Body of pancreas (tissue), 4 donors: ENCODE results near the gene PAM16. TPM values are rescaled to one million over a fixed set of nuclear protein-coding genes. Genes with fewer than 3 reads are reported as not detected.

Experiments
- ATAC-seq: fragments of 150-250 bp; one replicate; pipeline ENCODE4 v1.9.1; 2016
- DNase-seq, 4 donors: peaks; one replicate each; pipeline ENCODE4 v3.0.0-alpha.2; 2019
- H3K27ac ChIP-seq, 4 donors: fragments of 200-600 bp; sonication (generic); 1 replicate in 3 of 4; 2 replicates in 1 of 4; pipeline versions ENCODE4 v1.5.1 to v1.6.1; 2016 to 2019; ENCODE audit warnings: mild to moderate bottlenecking in 1 of 4, mixed read lengths in 1 of 4, moderate library complexity in 1 of 4
- H3K27me3 ChIP-seq, 2 donors: fragments of 200-600 bp; sonication (generic); one replicate each; pipeline ENCODE4 v1.6.0; 2016; ENCODE audit warnings: mild to moderate bottlenecking in 1 of 2
- H3K36me3 ChIP-seq, 2 donors: fragments of 200-600 bp; sonication (generic); replicated peaks in 1 of 2; 2 replicates each; pipeline ENCODE4 v1.5.1; 2016; ENCODE audit warnings: low read depth in 2 of 2; ENCODE audit not compliant: insufficient read depth in 1 of 2
- H3K4me1 ChIP-seq: fragments of 200-600 bp; sonication (generic); one replicate; pipeline ENCODE4 v1.6.0; 2016
- H3K4me3 ChIP-seq, 2 donors: fragments of 200-600 bp; sonication (generic); 1 replicate in 1 of 2; 2 replicates in 1 of 2; pipeline ENCODE4 v1.5.1; 2016 to 2019
- H3K9me3 ChIP-seq, 3 donors: fragments of 200-600 bp; sonication (generic); 1 replicate in 2 of 3; 2 replicates in 1 of 3; pipeline ENCODE4 v1.5.1; 2016
- POLR2A ChIP-seq, 3 donors: fragments of 450-650 bp; IDR thresholded peaks; one replicate each; pipeline ENCODE4 v1.6.1; 2016; ENCODE audit warnings: antibody characterized with exemption in 3 of 3, mild to moderate bottlenecking in 2 of 3
- WGBS, 2 donors: methylation state at CpG; one replicate each; pipeline ENCODE4 v1.1.5; 2017; 5-methylcytosine and 5-hydroxymethylcytosine counted together
- intact Hi-C: fragments of 100-400 bp; cut with DNase I; formaldehyde crosslinking; loops from one replicate; pipeline ENCODE4 v1.15.1; 2023
- total RNA-seq, 2 donors: library from RNA; depleted of rRNA; stranded (reverse); fragments of >200 nt; gene quantifications; one replicate each; pipeline ENCODE4 v1.1.0, GENCODE V29; 2016
- TF ChIP-seq, protein P1 (sequence below), 7 experiments: fragments of 450-650 bp in 4 of 7; fragments of 200-600 bp in 3 of 7; sonication (generic) in 3 of 7; IDR thresholded peaks; one replicate each; pipeline ENCODE4 v1.5.1; 2016 to 2019; ENCODE audit warnings: antibody characterized with exemption in 7 of 7

The PAM16 gene
- total RNA-seq, 2 donors from 2014 or later, result 25.9 to 27.7 TPM

DNA sequence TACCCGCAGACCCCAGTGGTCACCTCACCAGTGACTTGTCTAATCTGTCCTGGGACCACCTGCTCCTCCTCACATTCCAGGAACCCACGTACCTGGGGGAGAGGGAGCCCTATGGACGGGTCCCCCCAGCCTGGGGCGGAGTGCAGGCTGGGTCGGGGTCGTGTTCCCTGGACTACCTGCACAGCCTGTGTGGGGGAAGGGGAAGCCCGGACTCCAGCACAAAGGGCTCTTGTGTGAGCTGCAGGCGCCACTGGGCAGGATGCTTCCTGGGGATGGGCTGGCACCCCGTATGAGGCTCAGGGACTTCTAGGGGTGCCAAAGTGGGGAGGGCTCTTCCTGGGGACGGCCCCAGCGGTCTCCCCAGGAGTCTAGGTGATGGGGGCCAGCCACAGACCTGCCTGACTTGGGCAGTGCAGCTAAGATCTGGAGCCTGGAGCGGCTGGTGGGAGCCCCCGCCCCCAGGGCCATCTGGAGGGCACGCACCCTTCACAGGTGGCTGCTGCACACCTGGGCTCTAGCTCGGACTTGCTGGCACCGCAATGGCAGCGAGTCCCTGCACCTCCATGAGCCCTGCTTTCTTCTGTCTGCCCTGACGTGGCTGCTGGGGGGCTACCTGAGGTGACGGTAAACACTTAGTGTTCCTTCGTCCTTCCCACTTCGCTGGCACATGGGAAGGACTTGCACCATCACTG lies 28.0 kb upstream of the PAM16 start:
- no peaks in the 10 kb centered on the region for H3K9me3 ChIP-seq
- 75 to 87% methylated on average over 4 to 18 of the region's 21 CpGs for whole genome bisulfite sequencing, 2 donors
- no peak for TF ChIP-seq POLR2A (IDR thresholded peaks at IDR 0.05)
- TF ChIP-seq, protein P1, sequence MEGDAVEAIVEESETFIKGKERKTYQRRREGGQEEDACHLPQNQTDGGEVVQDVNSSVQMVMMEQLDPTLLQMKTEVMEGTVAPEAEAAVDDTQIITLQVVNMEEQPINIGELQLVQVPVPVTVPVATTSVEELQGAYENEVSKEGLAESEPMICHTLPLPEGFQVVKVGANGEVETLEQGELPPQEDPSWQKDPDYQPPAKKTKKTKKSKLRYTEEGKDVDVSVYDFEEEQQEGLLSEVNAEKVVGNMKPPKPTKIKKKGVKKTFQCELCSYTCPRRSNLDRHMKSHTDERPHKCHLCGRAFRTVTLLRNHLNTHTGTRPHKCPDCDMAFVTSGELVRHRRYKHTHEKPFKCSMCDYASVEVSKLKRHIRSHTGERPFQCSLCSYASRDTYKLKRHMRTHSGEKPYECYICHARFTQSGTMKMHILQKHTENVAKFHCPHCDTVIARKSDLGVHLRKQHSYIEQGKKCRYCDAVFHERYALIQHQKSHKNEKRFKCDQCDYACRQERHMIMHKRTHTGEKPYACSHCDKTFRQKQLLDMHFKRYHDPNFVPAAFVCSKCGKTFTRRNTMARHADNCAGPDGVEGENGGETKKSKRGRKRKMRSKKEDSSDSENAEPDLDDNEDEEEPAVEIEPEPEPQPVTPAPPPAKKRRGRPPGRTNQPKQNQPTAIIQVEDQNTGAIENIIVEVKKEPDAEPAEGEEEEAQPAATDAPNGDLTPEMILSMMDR (IDR thresholded peaks at IDR 0.05), result no peak
- peak overlapping the region in 2 of 4 donors; percentile 8 to 89 for H3K27ac ChIP-seq
- H3K4me1 ChIP-seq, result peaks cover 46% of the 10 kb centered on the region
- intact Hi-C loops, result no loop called here
- peak in 1 of 4 donors; percentile 22 for DNase-seq
- peaks cover 0 to 8% of the 10 kb centered on the region in 2 donors for H3K36me3 ChIP-seq
- H3K27me3 ChIP-seq, result no peaks in the 10 kb centered on the region
- H3K4me3 ChIP-seq, result no peak overlapping the region
- no peak for ATAC-seq

DNA sequence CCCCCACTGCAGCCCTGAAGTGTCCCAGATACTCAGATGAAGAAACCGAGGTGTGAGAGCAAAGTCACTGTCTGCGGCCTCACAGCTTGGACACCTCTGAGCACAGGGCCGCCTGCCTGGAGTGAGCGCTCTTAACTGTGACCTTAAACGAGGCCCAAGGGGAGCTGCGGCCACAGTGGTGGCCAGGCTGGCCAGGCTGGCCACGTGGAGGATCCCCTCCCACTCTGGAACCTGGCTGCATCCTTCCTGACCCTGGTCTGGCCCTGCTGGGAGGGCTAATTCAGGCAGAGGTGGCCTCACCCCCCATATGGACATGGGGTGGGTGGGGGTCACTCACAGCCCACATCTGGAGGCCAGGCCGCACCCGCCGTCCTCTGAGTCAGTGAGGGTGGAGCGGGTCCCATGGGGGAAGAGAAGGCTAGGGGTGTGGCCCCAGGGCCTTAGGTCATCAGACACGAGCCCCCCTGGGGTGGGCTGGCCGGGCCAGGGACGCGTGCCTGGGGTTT lies 27.1 kb upstream of the PAM16 start:
- Histone ChIP-seq H3K4me3 (no peak overlapping the region), H3K27me3 (no peaks in the 10 kb centered on the region), H3K9me3 (no peaks in the 10 kb centered on the region), H3K36me3 (peaks cover 0 to 8% of the 10 kb centered on the region in 2 donors), H3K4me1 (peaks cover 55% of the 10 kb centered on the region), H3K27ac (peak overlapping the region; percentile 8 to 89 (median 44))
- peak in 1 of 4 donors; percentile 19 for DNase-seq
- ATAC-seq, result no peak
- 82% methylated on average over 15 of the region's 15 CpGs; no CpG with 5 or more reads in 1 of the 2 donors for WGBS, 2 donors
- intact Hi-C loops, result no loop called here
- TF ChIP-seq, protein P1 (IDR thresholded peaks at IDR 0.05), result no peak
- no peak for TF ChIP-seq POLR2A (IDR thresholded peaks at IDR 0.05)

DNA sequence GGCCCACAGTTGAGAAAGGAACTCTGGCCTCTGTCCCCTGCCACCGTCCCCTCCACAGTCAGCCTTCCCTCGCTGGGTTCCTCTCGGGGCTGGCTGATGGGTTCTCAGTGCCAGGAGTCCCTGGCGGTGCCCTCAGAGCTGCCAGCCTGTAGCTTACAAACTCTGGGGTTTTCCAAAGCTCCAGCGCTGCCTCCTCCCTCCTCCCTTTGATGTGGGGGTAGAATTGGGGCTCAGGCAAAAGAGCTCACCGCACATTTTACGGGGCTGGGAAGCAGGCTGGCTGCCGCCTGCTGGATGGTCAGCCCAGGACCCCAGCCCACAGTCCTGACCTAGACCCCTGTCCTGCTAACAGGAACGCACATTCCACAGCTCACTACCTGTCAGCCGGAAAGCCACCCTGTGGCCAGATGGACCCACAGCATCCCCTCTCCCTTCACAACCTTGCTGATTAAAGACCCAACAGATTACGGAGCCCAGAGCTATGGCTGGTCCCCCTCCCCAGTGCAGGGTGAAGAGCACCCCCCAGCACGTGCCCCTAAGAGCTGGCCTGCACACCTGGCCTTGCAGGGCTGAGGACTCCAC lies 26.5 kb upstream of the PAM16 start:
- Histone ChIP-seq H3K27me3 (no peaks in the 10 kb centered on the region), H3K4me3 (no peak overlapping the region), H3K27ac (peak overlapping the region in 3 of 4 donors; percentile 78 to 89 (median 85)), H3K36me3 (peaks cover 0 to 5% of the 10 kb centered on the region in 2 donors), H3K4me1 (peaks cover 61% of the 10 kb centered on the region), H3K9me3 (no peaks in the 10 kb centered on the region)
- 62 to 78% methylated on average over 8 to 12 of the region's 12 CpGs for WGBS, 2 donors
- DNase-seq (peak in 2 of 4 donors; percentile 38 to 45), ATAC-seq (no peak)
- intact Hi-C loops, result no loop called here
- TF ChIP-seq POLR2A (IDR thresholded peaks at IDR 0.05), result no peak
- TF ChIP-seq, protein P1 (IDR thresholded peaks at IDR 0.05), result peak in 2 of 7 experiments; percentile 11 to 27

DNA sequence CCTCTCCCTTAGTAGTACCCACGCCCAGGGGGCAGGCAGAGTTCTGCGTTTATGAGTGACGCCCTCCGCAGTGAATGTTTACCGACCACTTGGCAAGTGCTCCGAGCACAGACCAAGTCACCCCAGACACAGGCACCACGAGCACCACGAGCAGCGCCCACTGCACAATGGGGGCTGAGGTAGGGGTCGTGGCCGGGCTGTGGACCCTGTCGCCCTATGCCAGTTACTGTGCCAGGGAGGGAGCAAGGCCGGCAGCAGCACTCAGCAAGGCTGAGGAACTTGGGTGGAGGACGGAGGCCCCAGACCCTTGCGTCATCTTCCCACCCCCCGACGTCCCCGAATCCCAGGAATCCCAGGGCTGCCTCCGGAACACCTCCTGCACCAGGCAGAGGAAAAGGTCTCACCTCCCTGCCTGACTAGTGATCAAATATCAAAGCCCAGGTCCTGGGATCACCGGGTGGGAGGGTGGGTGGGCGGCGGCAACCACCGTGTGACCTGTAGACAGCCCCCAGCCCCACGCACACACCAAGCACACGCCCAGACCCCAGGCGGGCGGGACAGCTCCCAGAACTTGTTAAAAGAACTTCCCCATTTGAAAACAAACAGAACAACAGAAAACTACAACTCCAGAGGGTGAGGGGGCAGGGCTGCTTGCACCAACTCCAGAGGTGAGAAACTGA lies 25.9 kb upstream of the PAM16 start:
- DNase-seq, result peak in 1 of 4 donors; percentile 18
- Histone ChIP-seq H3K27me3 (no peaks in the 10 kb centered on the region), H3K9me3 (no peaks in the 10 kb centered on the region), H3K4me1 (peaks cover 67% of the 10 kb centered on the region), H3K36me3 (peaks cover 0 to 2% of the 10 kb centered on the region in 2 donors), H3K27ac (peak overlapping the region; percentile 78 to 89 (median 86)), H3K4me3 (no peak overlapping the region)
- intact Hi-C loops, result no loop called here
- TF ChIP-seq, protein P1 (IDR thresholded peaks at IDR 0.05), result no peak
- TF ChIP-seq POLR2A (IDR thresholded peaks at IDR 0.05), result no peak
- ATAC-seq, result no peak
- WGBS, 2 donors, result 78 to 90% methylated on average over 4 to 19 of the region's 27 CpGs
